ENCODE measurements around the gene CPLX4.

DNA sequence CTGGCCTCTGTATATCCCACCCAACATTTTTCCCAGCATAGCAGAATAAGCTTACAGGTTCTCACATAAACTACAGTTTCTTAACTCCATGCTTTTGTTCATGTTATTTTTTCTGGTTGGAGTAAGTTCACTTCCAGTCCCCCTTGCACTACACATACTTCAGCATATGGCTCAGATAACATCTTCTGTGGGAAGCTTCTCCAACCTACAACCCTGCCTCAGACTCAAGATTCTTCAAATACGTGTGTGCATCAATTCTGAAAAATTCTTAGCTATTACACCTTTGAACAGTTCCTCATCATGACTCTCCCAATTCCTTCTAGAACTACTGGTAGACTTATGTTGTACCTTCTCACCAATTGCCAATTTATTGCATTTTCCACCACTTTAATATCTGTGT is 7.5 kb upstream of the CPLX4 start:
- TF ChIP-seq YY1 (IDR thresholded peaks at IDR 0.05; ENCODE audit: insufficient read depth, insufficient read length): no peak
- TF ChIP-seq ZNF274 (IDR thresholded peaks at IDR 0.05; ENCODE audit: low read depth, low read length): no peak
- TF ChIP-seq SUZ12 (IDR thresholded peaks at IDR 0.05; ENCODE audit: extremely low read depth, insufficient read depth, insufficient read length): no peak

Data from NT2/D1 (cell line).